ENCODE data around the gene LMO7. TPM values are rescaled to one million over a fixed set of nuclear protein-coding genes. Genes with fewer than 3 reads are reported as not detected.

The LMO7 gene
- total RNA-seq, 1 experiment from 2014 or later = 20.4 TPM

- Histone ChIP-seq H4K91ac (ENCODE audit: insufficient read length, low read depth, low read length) (no peak overlapping the region), H2BK15ac (ENCODE audit: low read depth, low read length) (no peak overlapping the region), H3K9me3 (ENCODE audit: control insufficient read depth, low read depth, low read length) (no peaks in the 10 kb centered on the region), H3K14ac (ENCODE audit: insufficient read depth, low read length) (no peak overlapping the region), H3T11ph (ENCODE audit: low read length) (no peak overlapping the region), H3K4me2 (ENCODE audit: insufficient read depth, insufficient read length, low read length) (no peak overlapping the region), H2BK5ac (ENCODE audit: insufficient read length, low read length) (no peak overlapping the region), H3K79me2 (ENCODE audit: insufficient read depth, low read length) (no peaks in the 10 kb centered on the region), H4K20me1 (ENCODE audit: control insufficient read depth, insufficient read depth, insufficient read length) (no peaks in the 10 kb centered on the region), H3K27ac (ENCODE audit: insufficient read length, low read depth, low read length) (no peak overlapping the region), H3K4me1 (ENCODE audit: insufficient read depth, low read length) (peaks cover 3% of the 10 kb centered on the region; the same call in 1 of the 2 replicates), H3K79me1 (ENCODE audit: insufficient read depth, low read depth, low read length, poor library complexity, severe bottlenecking) (no peaks in the 10 kb centered on the region), H2BK12ac (ENCODE audit: insufficient read length, low read depth, low read length) (no peak overlapping the region), H2BK20ac (ENCODE audit: low read depth, low read length, poor library complexity, severe bottlenecking) (no peak overlapping the region), H2AK5ac (ENCODE audit: insufficient read length, low read length) (no peak overlapping the region), H3K23me2 (ENCODE audit: insufficient read length, low read depth, low read length, poor library complexity, severe bottlenecking) (no peaks in the 10 kb centered on the region), H2AFZ (ENCODE audit: low read length) (no peak overlapping the region), H3K4ac (ENCODE audit: low read depth, low read length) (no peak overlapping the region), H4K8ac (replicated peaks; ENCODE audit: insufficient read length, low read depth, low read length) (no peak overlapping the region), H2BK120ac (ENCODE audit: low read depth, low read length, poor library complexity, severe bottlenecking) (no peak overlapping the region), H4K5ac (ENCODE audit: insufficient read length, low read depth, low read length) (no peak overlapping the region), H3K23ac (ENCODE audit: insufficient read length, low read depth, low read length) (no peak overlapping the region), H3K18ac (ENCODE audit: insufficient read length, low read depth, low read length) (no peak overlapping the region), H3K27me3 (ENCODE audit: insufficient read depth, low read length) (no peaks in the 10 kb centered on the region; the same call in 1 of the 2 replicates), H3K56ac (ENCODE audit: insufficient read length, low read depth, low read length) (no peak overlapping the region), H3K9ac (ENCODE audit: extremely low read depth, insufficient read length, low read length) (no peak overlapping the region)
- Mint-ChIP-seq H3K36me3 (ENCODE audit: insufficient read depth in 1 of 3, low read depth in 3 of 3) (peaks cover 0 to 12% (median 0%) of the 10 kb centered on the region in 3 experiments; a peak in 5 of 7 replicates), H3K9me3 (no peaks in the 10 kb centered on the region; a peak in 2 of 5 replicates), H3K27me3 (ENCODE audit: low read depth) (no peaks in the 10 kb centered on the region), H3K4me3 (no peak overlapping the region), H3K27ac (no peak overlapping the region), H3K4me1 (peaks cover 26 to 29% of the 10 kb centered on the region in 2 experiments)
- DNase-seq = no peak
- no CpG with 5 or more reads among the region's 2 CpGs for WGBS (ENCODE audit: extremely low coverage, insufficient read length, low lambda C conversion rate)
- TF ChIP-seq, protein P1, sequence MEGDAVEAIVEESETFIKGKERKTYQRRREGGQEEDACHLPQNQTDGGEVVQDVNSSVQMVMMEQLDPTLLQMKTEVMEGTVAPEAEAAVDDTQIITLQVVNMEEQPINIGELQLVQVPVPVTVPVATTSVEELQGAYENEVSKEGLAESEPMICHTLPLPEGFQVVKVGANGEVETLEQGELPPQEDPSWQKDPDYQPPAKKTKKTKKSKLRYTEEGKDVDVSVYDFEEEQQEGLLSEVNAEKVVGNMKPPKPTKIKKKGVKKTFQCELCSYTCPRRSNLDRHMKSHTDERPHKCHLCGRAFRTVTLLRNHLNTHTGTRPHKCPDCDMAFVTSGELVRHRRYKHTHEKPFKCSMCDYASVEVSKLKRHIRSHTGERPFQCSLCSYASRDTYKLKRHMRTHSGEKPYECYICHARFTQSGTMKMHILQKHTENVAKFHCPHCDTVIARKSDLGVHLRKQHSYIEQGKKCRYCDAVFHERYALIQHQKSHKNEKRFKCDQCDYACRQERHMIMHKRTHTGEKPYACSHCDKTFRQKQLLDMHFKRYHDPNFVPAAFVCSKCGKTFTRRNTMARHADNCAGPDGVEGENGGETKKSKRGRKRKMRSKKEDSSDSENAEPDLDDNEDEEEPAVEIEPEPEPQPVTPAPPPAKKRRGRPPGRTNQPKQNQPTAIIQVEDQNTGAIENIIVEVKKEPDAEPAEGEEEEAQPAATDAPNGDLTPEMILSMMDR (conservative IDR thresholded peaks at IDR 0.05) = no peak
These were observed 161.6 kb downstream of the LMO7 start for GRCh38 chr13:75797719-75798118.
